ENCODE measurements around the gene FAM185A. TPM values are rescaled to one million over a fixed set of nuclear protein-coding genes. Genes with fewer than 3 reads are reported as not detected.
A peak's percentile ranks its signal among the peaks of the same experiment; 100 is the strongest.
"Not testable (repeated sequence)": the region's sequence is repeated elsewhere in the genome, so short reads cannot be mapped to it uniquely, and the experiment has no call there.

The FAM185A gene
- total RNA-seq: 4.1 and 5.2 TPM in 2 replicates

- peak; percentile 99 for DNase-seq (ENCODE audit: low read depth in 2 of 2)
Observed at GRCh38 chr7:102748605-102749444, at the start of gene FAM185A. Gene FAM185A, plus strand, starts transcription at chr7:102748999. Its CDS starts 209 bp downstream, at chr7:102749208.

- not testable (repeated sequence) for DNase-seq (ENCODE audit: low read depth in 2 of 2)
Observed at GRCh38 chr7:102713011-102713690, 35.6 kb upstream of the FAM185A start.

- not testable (repeated sequence) for DNase-seq (ENCODE audit: low read depth in 2 of 2)
Observed at GRCh38 chr7:102713691-102714080, 35.1 kb upstream of the FAM185A start.

GRCh38 chr7:102714774-102715522, 33.9 kb upstream of the FAM185A start:
- peak in 1 of 2 donors; percentile 8 for DNase-seq (ENCODE audit: low read depth in 2 of 2)

- DNase-seq (ENCODE audit: low read depth in 2 of 2): peak in 1 of 2 donors; percentile 5
Observed at GRCh38 chr7:102715718-102716117, 33.1 kb upstream of the FAM185A start.

GRCh38 chr7:102718491-102718890, 30.3 kb upstream of the FAM185A start:
- DNase-seq (ENCODE audit: low read depth in 2 of 2): not testable (repeated sequence)

- DNase-seq (ENCODE audit: low read depth in 2 of 2): not testable (repeated sequence)
Observed at GRCh38 chr7:102726170-102726569, 22.6 kb upstream of the FAM185A start.

GRCh38 chr7:102729670-102730069, 19.1 kb upstream of the FAM185A start:
- not testable (repeated sequence) for DNase-seq (ENCODE audit: low read depth in 2 of 2)

GRCh38 chr7:102730431-102730830, 18.4 kb upstream of the FAM185A start:
- not testable (repeated sequence) for DNase-seq (ENCODE audit: low read depth in 2 of 2)

- not testable (repeated sequence) for DNase-seq (ENCODE audit: low read depth in 2 of 2)
Observed at GRCh38 chr7:102742002-102742771, 6.6 kb upstream of the FAM185A start.

GRCh38 chr7:102743861-102744260, 4.9 kb upstream of the FAM185A start:
- not testable (repeated sequence) for DNase-seq (ENCODE audit: low read depth in 2 of 2)

GRCh38 chr7:102745494-102746288, 3.1 kb upstream of the FAM185A start:
- peak; percentile 6 to 18 for DNase-seq (ENCODE audit: low read depth in 2 of 2)

- not testable (repeated sequence) for DNase-seq (ENCODE audit: low read depth in 2 of 2)
Observed at GRCh38 chr7:102749445-102749786, 617 bp downstream of the FAM185A start.

GRCh38 chr7:102758227-102758626, 9.4 kb downstream of the FAM185A start:
- peak; percentile 8 to 20 for DNase-seq (ENCODE audit: low read depth in 2 of 2)

- DNase-seq (ENCODE audit: low read depth in 2 of 2): not testable (repeated sequence)
Observed at GRCh38 chr7:102759934-102760333, 11.1 kb downstream of the FAM185A start.

- DNase-seq (ENCODE audit: low read depth in 2 of 2): not testable (repeated sequence)
Observed at GRCh38 chr7:102761234-102761633, 12.4 kb downstream of the FAM185A start.

- DNase-seq (ENCODE audit: low read depth in 2 of 2): not testable (repeated sequence)
Observed at GRCh38 chr7:102763295-102763905, 14.6 kb downstream of the FAM185A start.

GRCh38 chr7:102769657-102770192, 20.9 kb downstream of the FAM185A start:
- DNase-seq (ENCODE audit: low read depth in 2 of 2): not testable (repeated sequence)

GRCh38 chr7:102770467-102770866, 21.7 kb downstream of the FAM185A start:
- not testable (repeated sequence) for DNase-seq (ENCODE audit: low read depth in 2 of 2)
